HG02571 (cell line): ENCODE results near the gene SVIP.

Experiments used
- ATAC-seq: cut with Tn5 transposase; IDR thresholded peaks from one replicate; pipeline ENCODE4 v1.9.1; 2021; ENCODE audit warnings: mild to moderate bottlenecking, moderate library complexity; ENCODE audit not compliant: unreplicated experiment

SVIP gene

GRCh38 chr11:22795914-22796313, 33.7 kb downstream of the SVIP start:
- ATAC-seq, result no peak

GRCh38 chr11:22792497-22792896, 37.1 kb downstream of the SVIP start:
- ATAC-seq, result no peak

GRCh38 chr11:22787551-22788162, 41.9 kb downstream of the SVIP start:
- ATAC-seq, result no peak

- ATAC-seq, result no peak
These were observed 42.5 kb downstream of the SVIP start for GRCh38 chr11:22787055-22787454.

- peak; percentile 96 for ATAC-seq
These were observed 43.1 kb downstream of the SVIP start for GRCh38 chr11:22786475-22786874.

GRCh38 chr11:22785251-22785650, 44.4 kb downstream of the SVIP start:
- ATAC-seq, result no peak

GRCh38 chr11:22780952-22781593, 48.5 kb downstream of the SVIP start:
- ATAC-seq, result peak; percentile 92

GRCh38 chr11:22779850-22780249, 49.8 kb downstream of the SVIP start:
- no peak for ATAC-seq

GRCh38 chr11:22778642-22779041, 51.0 kb downstream of the SVIP start:
- ATAC-seq, result no peak

GRCh38 chr11:22775248-22775647, 54.4 kb downstream of the SVIP start:
- ATAC-seq, result peak; percentile 15

- peak; percentile 71 for ATAC-seq
These were observed 54.9 kb downstream of the SVIP start for GRCh38 chr11:22774716-22775115.

- no peak for ATAC-seq
These were observed 60.5 kb downstream of the SVIP start for GRCh38 chr11:22769081-22769480.
